Calu3 (cell line): ENCODE results near the gene CD70. TPM values are rescaled to one million over a fixed set of nuclear protein-coding genes. Genes with fewer than 3 reads are reported as not detected.

ENCODE experiments used
- BruUV-seq: library from RNA; stranded (reverse); fragments of 400-500 nt; replicated peaks from 2 replicates; lab custom pipeline; 2021; lab: Mats Ljungman, UMichigan
- CTCF ChIA-PET: fragments of 300-600 bp; sonication (Branson Sonifier 250); formaldehyde crosslinking; loops from one replicate; lab custom pipeline; 2022; ENCODE audit warnings: antibody characterized with exemption; lab: Charles Lee
- DNase-seq: peaks from one replicate; pipeline ENCODE4 v3.0.0; 2022
- H3K27ac Mint-ChIP-seq: one replicate; pipeline ENCODE4 v1.8.0; 2022; ENCODE audit warnings: mixed read lengths; ENCODE audit not compliant: unreplicated experiment
- H3K27me3 Mint-ChIP-seq: one replicate; pipeline ENCODE4 v1.8.0; 2022; ENCODE audit warnings: mixed read lengths; ENCODE audit not compliant: unreplicated experiment
- H3K36me3 Mint-ChIP-seq: one replicate; pipeline ENCODE4 v1.8.0; 2022; ENCODE audit warnings: mild to moderate bottlenecking, moderate library complexity, mixed read lengths; ENCODE audit not compliant: insufficient read depth, unreplicated experiment
- H3K4me1 Mint-ChIP-seq: one replicate; pipeline ENCODE4 v1.8.0; 2022; ENCODE audit warnings: mild to moderate bottlenecking, low read depth, mixed read lengths; ENCODE audit not compliant: unreplicated experiment
- H3K4me3 Mint-ChIP-seq: one replicate; pipeline ENCODE4 v1.8.0; 2022; ENCODE audit warnings: mild to moderate bottlenecking, low read depth, moderate library complexity, mixed read lengths; ENCODE audit not compliant: unreplicated experiment
- H3K9me3 Mint-ChIP-seq: one replicate; pipeline ENCODE4 v1.8.0; 2022; ENCODE audit warnings: low read depth, mixed read lengths; ENCODE audit not compliant: unreplicated experiment
- CTCF ChIP-seq: fragments of 200-600 bp; IDR thresholded peaks from one replicate; pipeline ENCODE4 v1.8.0; 2022; ENCODE audit warnings: antibody characterized with exemption; ENCODE audit not compliant: unreplicated experiment
- intact Hi-C: fragments of 100-400 bp; cut with micrococcal nuclease; formaldehyde crosslinking; loops from one replicate; pipeline ENCODE4 v1.10.0; 2022; ENCODE audit not compliant: unreplicated experiment
- total RNA-seq: library from RNA; stranded (reverse); gene quantifications from 2 replicates; pipeline ENCODE4 v1.2.3, GENCODE V29; 2022

The CD70 gene
- total RNA-seq, 1 experiment from 2014 or later: 0.68 TPM

- no peaks in the 10 kb centered on the region for H3K36me3 Mint-ChIP-seq
- no TSS peak for BruUV-seq
- H3K9me3 Mint-ChIP-seq: peaks cover under 1% of the 10 kb centered on the region
- peaks cover 12% of the 10 kb centered on the region for H3K27me3 Mint-ChIP-seq
- peaks cover 10% of the 10 kb centered on the region for H3K4me1 Mint-ChIP-seq
- DNase-seq: peak; percentile 75
- CTCF ChIA-PET: interaction anchor here (0.6 kb wide), 1 partner anchor 655 kb away, joined by 4 read pairs; no protein-coding TSS in a partner anchor
- no peak overlapping the region for H3K4me3 Mint-ChIP-seq
- no peak overlapping the region for H3K27ac Mint-ChIP-seq
- peak; percentile 17 for TF ChIP-seq CTCF
- intact Hi-C loops: loop anchor here (2.0 kb wide), 3 partner anchors 71 to 231 kb away; no protein-coding TSS in a partner anchor
Observed at GRCh38 chr19:6632002-6632621, 41.2 kb upstream of the CD70 start.

GRCh38 chr19:6626764-6627163, 35.8 kb upstream of the CD70 start:
- no peak for DNase-seq
- BruUV-seq: no TSS peak
- Mint-ChIP-seq H3K9me3 (peaks cover 8% of the 10 kb centered on the region), H3K36me3 (no peaks in the 10 kb centered on the region), H3K4me3 (no peak overlapping the region), H3K27ac (no peak overlapping the region), H3K4me1 (no peaks in the 10 kb centered on the region), H3K27me3 (peaks cover 25% of the 10 kb centered on the region)
- CTCF ChIA-PET: no interaction called here
- no peak for TF ChIP-seq CTCF
- intact Hi-C loops: no loop called here

DNA sequence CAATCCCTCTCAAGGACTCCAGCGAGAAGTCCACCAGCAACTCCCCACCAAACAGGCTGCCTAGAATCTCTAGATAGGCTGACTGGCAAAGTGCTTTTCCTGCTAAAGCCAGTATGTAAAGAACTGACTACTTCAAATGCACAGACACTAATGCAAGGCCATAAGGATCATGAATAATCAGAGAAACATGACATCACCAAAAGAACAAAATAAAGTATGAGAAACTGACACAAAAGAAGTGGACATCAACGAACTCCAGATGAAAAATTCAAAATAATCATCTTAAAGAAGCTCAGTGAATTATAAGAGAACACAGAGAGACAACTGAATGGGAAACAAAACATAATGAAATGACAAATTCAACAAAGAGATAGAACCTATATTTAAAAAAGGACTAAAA, 26.4 kb upstream of the CD70 start:
- no peaks in the 10 kb centered on the region for H3K4me1 Mint-ChIP-seq
- CTCF ChIA-PET: no interaction called here
- peaks cover 47% of the 10 kb centered on the region for H3K27me3 Mint-ChIP-seq
- no peak overlapping the region for H3K4me3 Mint-ChIP-seq
- no TSS peak for BruUV-seq
- no peaks in the 10 kb centered on the region for H3K36me3 Mint-ChIP-seq
- TF ChIP-seq CTCF: no peak
- intact Hi-C loops: no loop called here
- no peak for DNase-seq
- peaks cover 2% of the 10 kb centered on the region for H3K9me3 Mint-ChIP-seq
- H3K27ac Mint-ChIP-seq: no peak overlapping the region

DNA sequence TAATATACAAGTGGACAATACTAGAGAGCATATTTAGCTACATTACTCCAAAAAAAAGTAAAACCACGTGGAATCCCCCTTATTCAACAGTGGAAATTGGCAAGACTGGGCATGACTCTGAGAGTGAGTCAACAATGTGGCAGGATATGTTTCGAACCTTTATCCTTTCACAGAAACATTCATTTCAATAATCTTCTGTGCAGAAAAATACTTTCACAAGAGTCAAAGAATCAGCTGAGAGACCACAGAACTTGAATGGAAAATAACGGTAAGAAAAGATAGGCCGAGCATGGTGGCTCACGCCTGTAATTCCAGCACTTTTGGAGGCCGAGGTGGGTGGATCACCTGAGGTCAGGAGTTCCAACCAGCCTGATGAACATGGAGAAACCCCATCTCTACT, 25.1 kb upstream of the CD70 start:
- peaks cover 2% of the 10 kb centered on the region for H3K9me3 Mint-ChIP-seq
- CTCF ChIA-PET: no interaction called here

More for the DNA sequence above, 25.1 kb upstream of the CD70 start:
- DNase-seq: no peak
- Mint-ChIP-seq H3K4me1 (no peaks in the 10 kb centered on the region), H3K36me3 (no peaks in the 10 kb centered on the region), H3K4me3 (no peak overlapping the region), H3K27ac (no peak overlapping the region), H3K27me3 (peaks cover 52% of the 10 kb centered on the region)
- no peak for TF ChIP-seq CTCF
- BruUV-seq: no TSS peak
- intact Hi-C loops: no loop called here
